Measurements from ENCODE around the gene SPG11. TPM values are rescaled to one million over a fixed set of nuclear protein-coding genes. Genes with fewer than 3 reads are reported as not detected.

SPG11 gene
- total and polyA plus RNA-seq, 9 of the 15 experiments (the other 6 are each of a cell fraction or from before 2014, with no cell fraction given) = 23.3 to 71.2 (median 45.6) TPM

GRCh38 chr15:44584162-44584749 is 79.2 kb downstream of the SPG11 start:
- Histone ChIP-seq H3K79me2 (ENCODE audit: control insufficient read depth, insufficient read depth, low read length) (no peaks in the 10 kb centered on the region), H2AFZ (ENCODE audit: low read depth, low read length) (no peak overlapping the region), H3K4me2 (ENCODE audit: insufficient read depth, low read length) (no peak overlapping the region), H3K9me3 (replicated peaks; ENCODE audit: control insufficient read depth, insufficient read depth, low read depth, low read length) (no peaks in the 10 kb centered on the region), H3K36me3 (ENCODE audit: control insufficient read depth, insufficient read depth, low read length) (peaks cover 88% of the 10 kb centered on the region), H4K20me1 (replicated peaks; ENCODE audit: control insufficient read depth, insufficient read depth, low read length) (no peaks in the 10 kb centered on the region), H3K27me3 (ENCODE audit: control insufficient read depth in 2 of 2, insufficient read depth in 2 of 2, low read length in 2 of 2) (no peaks in the 10 kb centered on the region), H3K4me3 (no peak overlapping the region), H3K9me1 (ENCODE audit: control insufficient read depth, insufficient read depth, low read length) (no peaks in the 10 kb centered on the region), H3K27ac (ENCODE audit: extremely low read depth, low read depth, low read length) (no peak overlapping the region), H3K4me1 (replicated peaks in 1 of 2; ENCODE audit: control insufficient read depth in 2 of 2, insufficient read depth in 2 of 2, low read length in 2 of 2) (no peaks in the 10 kb centered on the region), H3K9ac (ENCODE audit: insufficient read depth in 1 of 2, low read depth in 2 of 2, low read length in 2 of 2) (no peak overlapping the region)
- FAIRE-seq = no peak
- in situ Hi-C loops (cut with MboI) = loop anchor here (5.0 kb wide), 1 partner anchor 153 kb away; the partner anchor contains the start of gene TRIM69
- WGBS (ENCODE audit: insufficient coverage, low coverage, missing lambda C conversion rate) = 83% methylated on average over 5 of the region's 5 CpGs
- DNase-seq (ENCODE audit: extremely low read depth in 1 of 4, low spot score in 3 of 4) = peak in 1 of 4 experiments; percentile 22
- ChIA-PET POLR2A (no interaction called here), CTCF (ENCODE audit: low intra/inter-chr PET ratio) (no interaction called here)
- peak; percentile 63; the same call in 2 of the 3 replicates for ATAC-seq
- 0 out of 2 replicates have a peak, but pooled peaks have one; percentile 13 for TF ChIP-seq SMC3 (conservative IDR thresholded peaks at IDR 0.05; ENCODE audit: insufficient read depth, low read depth, low read length)
- TF ChIP-seq ZNF12 (CRISPR knock-in tag; IDR thresholded peaks at IDR 0.05) = no peak
- TF ChIP-seq, protein P1, sequence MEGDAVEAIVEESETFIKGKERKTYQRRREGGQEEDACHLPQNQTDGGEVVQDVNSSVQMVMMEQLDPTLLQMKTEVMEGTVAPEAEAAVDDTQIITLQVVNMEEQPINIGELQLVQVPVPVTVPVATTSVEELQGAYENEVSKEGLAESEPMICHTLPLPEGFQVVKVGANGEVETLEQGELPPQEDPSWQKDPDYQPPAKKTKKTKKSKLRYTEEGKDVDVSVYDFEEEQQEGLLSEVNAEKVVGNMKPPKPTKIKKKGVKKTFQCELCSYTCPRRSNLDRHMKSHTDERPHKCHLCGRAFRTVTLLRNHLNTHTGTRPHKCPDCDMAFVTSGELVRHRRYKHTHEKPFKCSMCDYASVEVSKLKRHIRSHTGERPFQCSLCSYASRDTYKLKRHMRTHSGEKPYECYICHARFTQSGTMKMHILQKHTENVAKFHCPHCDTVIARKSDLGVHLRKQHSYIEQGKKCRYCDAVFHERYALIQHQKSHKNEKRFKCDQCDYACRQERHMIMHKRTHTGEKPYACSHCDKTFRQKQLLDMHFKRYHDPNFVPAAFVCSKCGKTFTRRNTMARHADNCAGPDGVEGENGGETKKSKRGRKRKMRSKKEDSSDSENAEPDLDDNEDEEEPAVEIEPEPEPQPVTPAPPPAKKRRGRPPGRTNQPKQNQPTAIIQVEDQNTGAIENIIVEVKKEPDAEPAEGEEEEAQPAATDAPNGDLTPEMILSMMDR (IDR thresholded peaks at IDR 0.05 in 2 of 3, conservative IDR thresholded peaks at IDR 0.05 in 1 of 3; ENCODE audit: insufficient read depth in 2 of 3, low read depth in 1 of 3, low read length in 3 of 3) = peak; percentile 9 to 49 (median 31); a peak in 4 of 6 replicates
- no TSS peak for BruUV-seq (replicated peaks)
- intact Hi-C loops (cut with micrococcal nuclease) = loop anchor here (5.0 kb wide), 1 partner anchor 268 kb away; no protein-coding TSS in a partner anchor

All from K562 (cell line).